Endothelial cell of umbilical vein (primary cell): ENCODE measurements around the gene WDR37. TPM values are rescaled to one million over a fixed set of nuclear protein-coding genes. Genes with fewer than 3 reads are reported as not detected.

ENCODE experiments used
- BruUV-seq: library from RNA; stranded (reverse); fragments of 400-500 nt; replicated peaks from 2 replicates; lab custom pipeline; 2021; lab: Mats Ljungman, UMichigan
- CTCF ChIA-PET: fragments of 300-600, 350-600 bp; sonication (Branson Sonifier 250); formaldehyde crosslinking; loops from one replicate; lab custom pipeline; 2021; ENCODE audit warnings: antibody characterized with exemption, inconsistent platforms; lab: Charles Lee
- POLR2A ChIA-PET: fragments of 300-600, 350-600 bp; sonication (Branson Sonifier 250); formaldehyde crosslinking; loops from one replicate; lab custom pipeline; 2021; ENCODE audit warnings: antibody characterized with exemption, inconsistent platforms; lab: Charles Lee
- DNase-seq: peaks from one replicate; pipeline ENCODE4 v3.0.0-alpha.2; 2011; ENCODE audit warnings: low read depth, low spot score
- FAIRE-seq: peaks from 2 replicates; lab custom pipeline; 2011; peaks lifted over from hg19 to GRCh38; lab: Jason Lieb, UNC
- H2AFZ ChIP-seq: 2 replicates; pipeline ENCODE4 v1.6.0; 2012; ENCODE audit warnings: low read depth, low read length, control low read depth, inconsistent platforms
- H3K27ac ChIP-seq: 2 replicates; pipeline ENCODE4 v1.5.1; 2011; ENCODE audit warnings: low read depth, mild to moderate bottlenecking, control low read depth, low read length, moderate library complexity; ENCODE audit not compliant: insufficient read depth
- H3K27me3 ChIP-seq, 2 experiments: 2 replicates each; pipeline versions ENCODE4 v1.6.0 to v1.6.1; 2011; ENCODE audit warnings: low read length in 2 of 2, mixed read lengths in 1 of 2; ENCODE audit not compliant: control insufficient read depth in 2 of 2, insufficient read depth in 2 of 2
- H3K36me3 ChIP-seq, 2 experiments: 2 replicates in 1 of 2; 3 replicates in 1 of 2; pipeline ENCODE4 v1.5.1; 2011; ENCODE audit warnings: low read length in 2 of 2, mild to moderate bottlenecking in 1 of 2, moderate library complexity in 1 of 2; ENCODE audit not compliant: control insufficient read depth in 2 of 2, insufficient read depth in 2 of 2; ENCODE audit errors: extremely low read depth in 1 of 2
- H3K4me1 ChIP-seq: 3 replicates; pipeline ENCODE4 v1.5.1; 2011; ENCODE audit warnings: mild to moderate bottlenecking, low read length; ENCODE audit not compliant: control insufficient read depth, insufficient read depth; ENCODE audit errors: extremely low read depth
- H3K4me2 ChIP-seq: 2 replicates; pipeline ENCODE4 v1.6.1; 2011; ENCODE audit warnings: low read length, control low read depth, mixed read lengths; ENCODE audit not compliant: insufficient read depth
- H3K4me3 ChIP-seq, 3 experiments: fragments of 200-600 bp in 1 of 3; sonication (generic), shearing (Covaris generic) in 1 of 3; replicated peaks in 1 of 3; 2 replicates each; pipeline ENCODE4 v1.5.1; 2011 to 2016; ENCODE audit warnings: control low read depth in 3 of 3, low read length in 3 of 3, mild to moderate bottlenecking in 2 of 3, inconsistent platforms in 1 of 3, low read depth in 1 of 3, moderate library complexity in 1 of 3; ENCODE audit not compliant: insufficient read depth in 1 of 3
- H3K79me2 ChIP-seq: 2 replicates; pipeline ENCODE4 v1.6.0; 2012; ENCODE audit warnings: low read length, inconsistent platforms; ENCODE audit not compliant: control insufficient read depth, insufficient read depth
- H3K9ac ChIP-seq: replicated peaks from 2 replicates; pipeline ENCODE3; 2011; ENCODE audit warnings: low read length, control low read depth; ENCODE audit not compliant: insufficient read depth; ENCODE audit errors: extremely low read depth
- H3K9me1 ChIP-seq: replicated peaks from 3 replicates; pipeline ENCODE4 v1.6.0; 2011; ENCODE audit warnings: mild to moderate bottlenecking, low read length; ENCODE audit not compliant: control insufficient read depth, insufficient read depth; ENCODE audit errors: extremely low read depth
- H3K9me3 ChIP-seq: replicated peaks from 2 replicates; pipeline ENCODE4 v1.5.1; 2012; ENCODE audit warnings: low read length, inconsistent platforms; ENCODE audit not compliant: control insufficient read depth, insufficient read depth
- H4K20me1 ChIP-seq: replicated peaks from 2 replicates; pipeline ENCODE3; 2011; ENCODE audit warnings: mild to moderate bottlenecking, low read length; ENCODE audit not compliant: control insufficient read depth, insufficient read depth; ENCODE audit errors: extremely low read depth
- EZH2 ChIP-seq: IDR thresholded peaks from 2 replicates; pipeline ENCODE4 v1.6.1; 2012; ENCODE audit warnings: borderline replicate concordance, low read depth, mild to moderate bottlenecking, moderate library complexity, low read length, inconsistent platforms; ENCODE audit not compliant: severe bottlenecking
- FOS ChIP-seq: IDR thresholded peaks from 2 replicates; pipeline ENCODE4 v1.6.1; 2011; ENCODE audit warnings: mild to moderate bottlenecking, low read length, moderate library complexity, borderline replicate concordance; ENCODE audit not compliant: insufficient read depth
- GATA2 ChIP-seq: IDR thresholded peaks from 2 replicates; pipeline ENCODE4 v1.7.0; 2011; ENCODE audit warnings: low read depth, mild to moderate bottlenecking, moderate library complexity, mixed read lengths, low read length; ENCODE audit not compliant: insufficient read length, insufficient read depth
- JUN ChIP-seq: IDR thresholded peaks from 2 replicates; pipeline ENCODE4 v1.6.1; 2011; ENCODE audit warnings: borderline replicate concordance, low read depth; ENCODE audit not compliant: insufficient read length, insufficient read depth
- MYC ChIP-seq: IDR thresholded peaks from one replicate; pipeline ENCODE4 v1.6.1; 2011; ENCODE audit warnings: mild to moderate bottlenecking, low read depth, low read length
- POLR2A ChIP-seq: IDR thresholded peaks from 2 replicates; pipeline ENCODE4 v1.6.1; 2012; ENCODE audit warnings: low read depth, mild to moderate bottlenecking, control low read depth, low read length
- POLR2AphosphoS5 ChIP-seq: IDR thresholded peaks from 2 replicates; pipeline ENCODE4 v1.6.1; 2012; ENCODE audit warnings: low read depth, mild to moderate bottlenecking, control low read depth, low read length, moderate library complexity; ENCODE audit not compliant: insufficient read depth
- dilution Hi-C: fragments of 300-500 bp; cut with MboI; formaldehyde crosslinking; loops from one replicate; pipeline ENCODE4 v1.15.0; 2019; ENCODE audit warnings: low sequenced_read_pairs; ENCODE audit not compliant: extremely low pct_ligation_motif_present
- intact Hi-C: fragments of 100-400 bp; cut with micrococcal nuclease; formaldehyde crosslinking; loops from one replicate; pipeline ENCODE4 v1.10.0; 2022
- polyA plus RNA-seq, 4 experiments: library from polyadenylated mRNA; depleted of rRNA in 3 of 4; stranded (reverse) in 3 of 4; unstranded in 1 of 4; fragments of >200 nt; gene quantifications; 2 replicates each; pipeline versions ENCODE4 v1.2.1 to v1.2.3, GENCODE V29; 2011 to 2012; ENCODE audit warnings: missing spikeins in 1 of 4
- total RNA-seq: library from RNA; stranded (reverse); gene quantifications from 2 replicates; pipeline ENCODE4 v1.2.3, GENCODE V29; 2021
- TF ChIP-seq, protein P1 (sequence below): IDR thresholded peaks from 2 replicates; pipeline ENCODE4 v1.6.1; 2011; ENCODE audit not compliant: insufficient read depth, insufficient read length
- TF ChIP-seq, protein P2 (sequence below), 2 donors: IDR thresholded peaks; 1 replicate in 1 of 2; 2 replicates in 1 of 2; pipeline ENCODE4 v1.5.1; 2011; ENCODE audit warnings: low read length in 2 of 2, mild to moderate bottlenecking in 2 of 2, moderate library complexity in 2 of 2, control low read depth in 1 of 2, inconsistent platforms in 1 of 2, low read depth in 1 of 2; ENCODE audit not compliant: insufficient read depth in 1 of 2; ENCODE audit errors: extremely low read depth in 1 of 2

WDR37 gene
- total and polyA plus RNA-seq, 2 donors (not counting 3 experiments of a cell fraction or from before 2014, with no cell fraction given): 21.7 to 25.5 TPM

DNA sequence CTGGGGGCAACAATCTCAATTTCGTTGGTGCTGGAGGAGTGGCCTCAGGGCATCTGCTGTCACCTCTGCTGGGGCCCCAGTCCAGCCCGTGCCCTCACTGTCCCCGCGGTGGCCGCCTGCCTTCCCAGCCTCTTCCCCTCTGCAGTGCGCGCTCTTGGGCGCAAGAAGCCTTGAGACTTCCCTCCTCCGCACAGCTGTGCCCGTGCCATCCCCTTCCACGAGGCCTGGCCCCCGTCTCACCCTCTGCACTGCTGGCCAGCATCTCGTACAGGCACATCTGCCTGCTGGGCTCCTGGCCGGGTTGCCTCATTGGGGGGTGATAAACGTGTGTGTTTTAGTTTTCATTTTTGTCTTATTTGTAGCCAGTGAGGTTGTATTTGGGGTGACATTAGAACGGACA is 44.5 kb upstream of the WDR37 start:
- DNase-seq (no peak), FAIRE-seq (no peak)
- Histone ChIP-seq H4K20me1 (no peaks in the 10 kb centered on the region), H3K27me3 (no peaks in the 10 kb centered on the region), H3K9me1 (no peaks in the 10 kb centered on the region), H3K79me2 (peaks cover 3% of the 10 kb centered on the region), H3K27ac (no peak overlapping the region), H3K4me2 (no peak overlapping the region), H3K4me1 (no peaks in the 10 kb centered on the region), H3K9ac (no peak overlapping the region), H3K9me3 (no peaks in the 10 kb centered on the region), H3K36me3 (peaks cover 41 to 51% of the 10 kb centered on the region in 2 experiments), H2AFZ (no peak overlapping the region), H3K4me3 (no peak overlapping the region)
- dilution Hi-C loops (no loop called here), intact Hi-C loops (no loop called here)
- ChIA-PET CTCF (interaction anchor here (0.9 kb wide), 1 partner anchor 37 kb away, joined by 5 read pairs; the partner anchor contains the start of gene IDI1), POLR2A (no interaction called here)
- TF ChIP-seq POLR2A: no peak
- TF ChIP-seq MYC: no peak
- TF ChIP-seq, protein P1, sequence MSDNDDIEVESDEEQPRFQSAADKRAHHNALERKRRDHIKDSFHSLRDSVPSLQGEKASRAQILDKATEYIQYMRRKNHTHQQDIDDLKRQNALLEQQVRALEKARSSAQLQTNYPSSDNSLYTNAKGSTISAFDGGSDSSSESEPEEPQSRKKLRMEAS: no peak
- no peak for TF ChIP-seq GATA2
- no peak for TF ChIP-seq POLR2AphosphoS5
- TF ChIP-seq JUN: no peak
- TF ChIP-seq, protein P2, sequence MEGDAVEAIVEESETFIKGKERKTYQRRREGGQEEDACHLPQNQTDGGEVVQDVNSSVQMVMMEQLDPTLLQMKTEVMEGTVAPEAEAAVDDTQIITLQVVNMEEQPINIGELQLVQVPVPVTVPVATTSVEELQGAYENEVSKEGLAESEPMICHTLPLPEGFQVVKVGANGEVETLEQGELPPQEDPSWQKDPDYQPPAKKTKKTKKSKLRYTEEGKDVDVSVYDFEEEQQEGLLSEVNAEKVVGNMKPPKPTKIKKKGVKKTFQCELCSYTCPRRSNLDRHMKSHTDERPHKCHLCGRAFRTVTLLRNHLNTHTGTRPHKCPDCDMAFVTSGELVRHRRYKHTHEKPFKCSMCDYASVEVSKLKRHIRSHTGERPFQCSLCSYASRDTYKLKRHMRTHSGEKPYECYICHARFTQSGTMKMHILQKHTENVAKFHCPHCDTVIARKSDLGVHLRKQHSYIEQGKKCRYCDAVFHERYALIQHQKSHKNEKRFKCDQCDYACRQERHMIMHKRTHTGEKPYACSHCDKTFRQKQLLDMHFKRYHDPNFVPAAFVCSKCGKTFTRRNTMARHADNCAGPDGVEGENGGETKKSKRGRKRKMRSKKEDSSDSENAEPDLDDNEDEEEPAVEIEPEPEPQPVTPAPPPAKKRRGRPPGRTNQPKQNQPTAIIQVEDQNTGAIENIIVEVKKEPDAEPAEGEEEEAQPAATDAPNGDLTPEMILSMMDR (IDR thresholded peaks at IDR 0.05; ENCODE audit: extremely low read depth in 1 of 2, insufficient read depth in 1 of 2, low read depth in 1 of 2, low read length in 2 of 2): no peak
- no peak for TF ChIP-seq EZH2
- TF ChIP-seq FOS: no peak
- BruUV-seq: no TSS peak
